HuH-7.5 (cell line): ENCODE measurements around the gene FBXO11.
"Not testable (repeated sequence)": the region's sequence is repeated elsewhere in the genome, so short reads cannot be mapped to it uniquely, and the experiment has no call there.

Source experiments
- DNase-seq: peaks from one replicate; pipeline ENCODE4 v3.0.0; 2011; ENCODE audit warnings: low spot score

FBXO11 gene

GRCh38 chr2:47897883-47898731 lies 8.2 kb downstream of the FBXO11 start:
- no peak for DNase-seq

DNA sequence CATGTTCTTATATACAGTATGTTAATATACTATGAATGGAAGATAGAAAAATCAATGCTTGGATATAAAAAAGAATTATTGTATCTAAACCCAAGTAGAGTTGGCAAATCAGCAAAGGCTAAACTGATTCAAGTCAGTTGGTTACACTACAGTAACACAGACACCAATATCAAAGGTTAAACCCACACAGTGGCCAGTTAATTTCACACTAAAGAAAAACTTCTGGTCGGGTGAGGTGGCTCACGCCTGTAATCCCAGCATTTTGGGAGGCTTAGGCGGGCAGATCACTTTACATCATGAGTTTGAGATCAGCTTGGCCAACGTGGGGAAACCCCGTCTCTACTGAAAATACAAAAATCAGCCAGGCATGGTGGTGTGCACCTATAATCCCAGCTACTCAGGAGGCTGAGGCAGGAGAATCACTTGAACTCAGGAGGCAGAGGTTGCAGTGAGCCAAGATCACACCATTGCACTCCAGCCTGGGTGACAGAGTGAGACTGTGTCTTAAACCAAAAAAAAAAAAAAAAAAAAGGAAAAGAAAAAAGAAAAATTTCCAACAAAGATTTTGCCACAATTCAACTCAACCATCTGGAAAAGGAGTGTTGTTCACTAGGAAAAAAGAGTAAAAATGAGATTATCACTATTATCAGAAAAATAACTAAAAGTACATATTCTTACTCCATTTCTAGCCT lies 9.0 kb downstream of the FBXO11 start:
- not testable (repeated sequence) for DNase-seq

DNA sequence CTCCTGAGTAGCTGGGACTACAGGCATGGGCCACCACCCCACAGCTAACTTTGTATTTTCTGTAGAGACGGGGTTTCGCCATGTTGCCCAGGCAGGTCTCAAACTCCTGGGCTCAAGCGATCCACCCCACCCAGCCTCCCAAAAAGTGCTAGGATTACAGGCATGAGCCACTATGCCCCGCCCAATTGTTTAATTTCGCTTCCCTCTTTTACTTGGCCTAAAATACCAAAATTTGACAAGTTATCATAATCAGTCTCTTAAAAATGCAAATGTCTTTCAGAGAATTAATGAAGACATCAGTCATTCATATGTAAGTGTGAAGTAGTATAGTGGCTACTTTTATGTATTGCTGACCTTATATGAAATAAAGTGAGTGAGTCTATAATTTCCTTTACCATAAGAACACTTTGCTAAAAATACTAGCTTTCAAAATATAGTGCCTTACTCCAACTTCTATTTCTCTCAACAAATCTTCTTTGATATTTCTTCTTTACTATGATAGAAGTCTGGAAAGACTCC lies 9.8 kb downstream of the FBXO11 start:
- no peak for DNase-seq

- DNase-seq, result no peak
Observed at GRCh38 chr2:47893771-47894170, 12.5 kb downstream of the FBXO11 start.

DNA sequence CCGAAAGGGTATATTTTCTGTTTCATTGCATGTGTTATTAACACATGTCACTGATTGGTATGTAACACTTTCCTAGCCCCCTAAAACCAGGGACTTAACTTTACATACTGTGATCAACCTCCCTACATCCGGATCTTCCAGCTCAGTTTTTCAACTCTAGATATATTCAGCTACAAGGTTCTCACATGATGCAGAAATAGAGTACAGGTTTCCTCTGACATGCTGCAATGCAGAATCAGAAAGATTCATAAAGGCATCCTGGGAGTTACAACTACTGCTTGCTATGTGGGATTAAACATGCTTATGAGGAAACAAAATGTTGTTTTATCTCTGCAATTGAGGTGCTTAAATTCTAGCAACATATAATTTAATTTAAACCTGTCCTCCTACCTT lies 14.0 kb downstream of the FBXO11 start:
- no peak for DNase-seq

- DNase-seq, result no peak
Observed at GRCh38 chr2:47891369-47892337, 14.6 kb downstream of the FBXO11 start.

DNA sequence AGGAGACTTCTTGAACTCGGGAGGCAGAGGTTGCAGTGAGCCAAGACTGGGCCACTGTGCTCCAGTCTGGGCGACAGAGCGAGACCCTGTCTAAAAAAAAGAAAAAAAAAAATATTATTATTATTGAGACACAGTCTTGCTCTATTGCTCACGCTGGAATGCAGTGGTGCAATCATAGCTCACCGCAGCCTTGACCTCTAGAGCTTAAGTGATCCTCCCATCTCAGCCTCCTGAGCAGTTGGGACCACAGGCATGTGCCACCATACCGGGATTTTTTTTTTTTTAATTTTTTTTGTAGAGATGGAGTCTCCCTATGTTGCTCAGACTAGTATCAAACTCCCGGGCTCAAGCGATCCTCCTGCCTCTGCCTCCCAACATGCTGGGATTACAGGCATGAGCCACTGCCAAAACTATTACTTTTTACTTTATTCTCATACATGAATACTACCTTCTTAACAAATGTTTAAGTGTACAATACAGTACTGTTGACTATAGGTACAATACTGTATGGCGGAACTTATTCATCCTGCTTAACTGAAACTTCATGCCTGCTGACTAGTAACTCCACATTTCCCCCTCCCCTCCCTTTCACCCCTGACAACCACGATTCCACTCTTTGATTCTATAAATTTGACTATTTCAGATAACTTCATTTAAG lies 15.5 kb downstream of the FBXO11 start:
- DNase-seq, result no peak

DNA sequence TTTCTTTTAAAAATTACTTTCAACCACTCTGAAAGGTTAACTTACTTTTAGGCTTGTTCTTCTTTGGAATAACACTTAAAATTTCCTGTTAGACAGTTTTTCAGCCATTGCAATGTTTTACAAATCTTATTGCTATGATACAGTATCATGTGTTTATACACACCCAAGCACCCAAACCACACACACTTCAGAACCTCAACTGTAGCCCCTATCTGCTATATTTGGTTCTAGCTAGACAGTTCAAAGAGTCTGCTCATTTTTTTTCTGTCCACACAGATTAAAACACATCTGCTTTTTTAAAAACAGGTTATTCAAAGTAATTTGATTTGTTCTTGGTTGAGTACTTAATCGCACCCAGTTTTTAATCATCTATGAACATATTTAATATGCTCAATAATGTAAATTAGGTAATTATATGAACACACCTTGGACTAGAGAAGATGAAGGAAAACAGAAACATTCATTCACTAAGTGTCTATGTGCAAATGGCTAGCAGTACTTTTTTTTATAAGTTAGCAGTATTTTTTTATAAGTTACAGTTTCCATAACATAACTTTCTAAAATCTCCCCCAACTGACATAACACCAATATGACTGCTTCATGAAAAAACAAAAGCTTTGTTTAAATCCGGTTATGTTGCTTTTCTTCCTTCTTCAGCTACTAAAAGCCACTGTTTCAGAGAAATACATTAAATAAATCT lies 17.6 kb downstream of the FBXO11 start:
- no peak for DNase-seq

GRCh38 chr2:47876912-47877311 lies 29.4 kb downstream of the FBXO11 start:
- no peak for DNase-seq

GRCh38 chr2:47872941-47873340 lies 33.4 kb downstream of the FBXO11 start:
- no peak for DNase-seq

DNA sequence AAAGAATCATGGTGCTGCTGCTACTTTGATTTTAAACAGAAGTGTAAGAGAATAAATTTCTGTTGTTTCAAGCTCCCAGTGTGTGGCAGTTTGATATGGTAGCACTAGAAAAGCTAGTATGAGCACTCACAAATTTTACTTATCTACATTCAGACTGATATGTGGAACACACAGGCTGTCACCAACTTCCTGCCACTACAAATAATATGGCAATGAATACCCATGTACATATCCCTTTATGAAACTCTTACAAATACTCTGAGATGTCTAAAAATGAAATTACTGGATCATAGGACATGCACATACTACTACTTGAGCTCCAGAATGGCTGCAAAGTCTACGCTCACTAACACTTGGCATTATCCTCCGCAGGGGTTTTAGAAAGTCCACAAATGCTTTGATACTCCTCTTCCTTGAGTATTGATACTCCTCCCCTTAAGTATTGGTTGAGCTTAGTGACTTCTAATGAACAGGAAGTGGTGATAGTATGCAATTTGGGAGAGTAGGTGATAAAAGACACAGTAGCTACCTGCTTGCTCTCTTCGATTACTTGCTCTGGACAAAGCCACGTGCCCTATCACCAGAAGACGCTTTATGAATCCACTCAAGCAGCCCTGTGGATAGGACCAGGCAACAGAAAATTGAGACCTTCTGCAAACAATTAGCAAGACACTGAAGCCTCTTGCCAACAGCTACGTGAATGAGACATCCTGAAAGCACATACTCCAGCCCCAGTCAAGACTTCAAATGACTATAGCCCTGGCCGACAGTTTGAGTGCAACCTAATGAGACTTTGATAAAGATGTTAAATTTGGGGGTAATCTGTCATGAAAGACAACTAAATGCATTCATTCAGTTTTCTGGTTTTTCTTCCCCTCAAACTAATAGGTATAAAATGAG lies 35.4 kb downstream of the FBXO11 start:
- DNase-seq, result no peak

DNA sequence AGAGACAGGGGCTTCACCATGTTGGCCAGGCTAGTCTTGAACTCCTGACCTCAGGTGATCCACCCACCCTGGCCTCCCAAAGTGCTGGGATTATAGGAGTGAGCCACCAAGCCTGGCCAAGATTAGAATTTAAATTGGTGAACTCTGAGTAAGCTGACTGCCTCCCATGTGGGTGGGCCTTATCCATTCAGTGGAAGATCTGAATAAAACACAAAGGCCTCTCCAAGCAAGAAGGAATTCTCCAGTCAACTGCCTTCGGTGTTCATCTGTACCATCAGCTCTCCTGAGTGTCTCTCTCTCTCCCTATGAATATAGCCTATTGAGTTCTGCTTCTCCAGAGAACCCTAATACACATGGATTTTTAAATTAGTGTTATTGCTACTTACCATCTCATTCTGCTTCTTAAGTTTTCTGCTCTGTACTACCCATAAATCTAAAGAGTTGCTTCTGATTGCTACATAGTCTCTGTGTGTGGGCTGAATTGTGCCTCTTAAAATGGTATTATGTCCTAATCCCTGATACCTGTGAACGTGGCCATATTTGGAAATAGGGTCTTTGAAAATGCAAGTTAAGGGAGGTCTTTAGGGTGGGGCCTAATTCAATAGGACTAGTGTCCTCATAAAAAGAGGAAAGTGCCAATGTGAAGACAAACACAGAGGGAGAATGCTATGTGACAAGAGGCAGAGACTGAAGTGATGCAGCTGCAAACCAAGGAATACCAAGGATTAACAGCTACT lies 36.3 kb downstream of the FBXO11 start:
- no peak for DNase-seq

DNA sequence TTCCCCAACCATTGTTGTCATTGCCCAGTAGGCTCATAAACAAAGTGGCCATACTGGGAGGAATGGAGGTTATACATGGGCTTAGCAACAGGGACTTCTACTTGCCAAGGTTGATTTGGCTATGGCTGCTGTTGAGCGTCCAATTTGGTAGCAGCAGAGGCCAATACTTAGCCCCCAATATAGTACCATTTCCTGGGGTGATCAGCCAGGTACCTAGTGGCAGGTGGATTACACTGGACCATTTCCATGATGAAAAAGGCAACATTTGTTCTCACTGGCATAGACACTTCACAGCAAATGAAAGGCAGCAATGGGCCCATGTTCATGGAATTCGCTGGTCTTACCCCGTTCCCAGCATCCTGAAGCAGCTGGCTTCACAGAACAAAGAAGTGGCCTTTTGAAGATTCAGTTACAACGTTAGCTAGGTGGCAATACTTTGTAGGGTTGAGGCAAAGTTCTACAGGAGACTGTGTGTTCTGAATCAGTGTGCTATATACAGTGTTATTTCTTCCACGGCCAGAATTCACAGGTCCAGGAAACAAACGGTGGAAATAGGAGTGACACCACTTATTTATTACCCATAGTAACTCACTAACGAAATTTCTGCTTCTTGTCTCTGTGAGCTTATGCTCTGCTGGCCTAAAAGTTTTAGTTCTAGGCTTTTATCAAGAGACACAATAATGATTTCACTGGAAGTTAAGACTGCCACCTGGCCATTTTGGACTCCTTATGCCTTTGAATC lies 37.5 kb downstream of the FBXO11 start:
- no peak for DNase-seq

DNA sequence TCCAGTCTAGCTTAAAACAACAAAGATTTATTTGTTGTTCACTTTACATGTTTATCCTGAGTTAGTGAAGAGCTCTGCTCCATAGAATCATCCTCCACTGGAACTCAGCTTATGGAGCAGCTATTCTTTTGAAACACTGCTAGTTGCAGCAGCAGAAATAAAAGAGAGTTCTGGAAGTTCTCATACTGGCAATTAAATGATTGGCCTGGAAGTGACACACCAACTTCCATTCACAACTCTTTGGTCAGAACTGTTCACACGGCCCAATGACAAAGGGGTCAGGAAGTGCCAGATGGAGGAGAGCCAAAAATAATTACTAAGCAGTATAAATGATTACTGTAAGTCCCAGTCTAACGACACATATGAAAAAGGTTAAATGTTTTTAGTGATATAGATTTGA lies 39.1 kb downstream of the FBXO11 start:
- no peak for DNase-seq

- no peak for DNase-seq
Observed at GRCh38 chr2:47864566-47864965, 41.7 kb downstream of the FBXO11 start.

DNA sequence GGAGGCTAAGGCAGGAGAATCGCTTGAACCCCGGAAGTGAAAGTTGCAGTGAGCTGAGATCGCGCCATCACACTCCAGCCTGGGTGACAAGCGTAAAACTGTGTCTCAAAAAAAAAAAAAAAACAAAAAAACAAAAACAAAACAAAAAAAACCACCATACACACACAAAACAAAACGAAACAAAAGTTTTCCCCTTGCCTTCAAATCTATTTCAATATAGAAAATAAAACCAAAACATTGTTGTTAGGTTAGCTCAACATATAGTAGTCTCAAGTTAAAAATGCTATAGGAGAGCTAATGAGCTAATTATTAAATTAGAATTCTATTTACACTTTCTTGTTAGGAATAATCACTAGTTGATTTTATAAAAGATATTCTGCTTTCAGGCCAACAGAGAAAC lies 43.3 kb downstream of the FBXO11 start:
- DNase-seq, result no peak

DNA sequence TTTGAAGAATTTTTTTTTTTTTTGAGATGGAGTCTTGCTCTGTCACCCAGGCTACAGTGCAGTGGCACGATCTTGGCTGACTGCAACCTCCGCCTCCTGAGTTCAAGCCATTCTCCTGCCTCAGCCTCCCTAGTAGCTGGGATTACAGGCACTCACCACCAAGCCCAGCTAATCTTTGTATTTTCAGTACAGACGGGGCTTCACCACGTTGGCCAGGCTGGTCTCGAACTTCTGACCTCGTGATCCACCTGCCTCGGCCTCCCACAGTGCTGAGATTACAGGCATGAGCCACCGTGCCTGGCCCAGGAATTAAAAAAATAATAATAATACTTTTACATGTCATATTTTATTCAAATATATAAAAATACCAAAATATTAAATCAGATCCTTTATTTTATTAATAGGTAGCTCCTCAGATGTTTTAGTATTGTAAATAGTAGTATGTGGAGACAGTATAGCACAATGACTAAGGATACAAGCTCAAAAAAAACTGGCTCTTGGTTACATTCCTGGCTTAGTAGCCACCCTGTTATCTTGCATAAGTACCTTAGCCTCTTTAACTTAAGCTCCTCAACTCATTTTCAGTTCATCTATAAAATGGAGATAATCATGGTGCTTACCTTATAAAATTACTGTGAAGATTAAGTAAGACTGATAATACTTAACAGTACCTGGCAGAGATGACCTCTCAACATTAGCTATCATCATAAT lies 53.1 kb downstream of the FBXO11 start:
- DNase-seq, result not testable (repeated sequence)

- DNase-seq, result no peak
Observed at GRCh38 chr2:47850198-47850597, 56.1 kb downstream of the FBXO11 start.
